Measurements from ENCODE around the gene FRMPD1.

Gene FRMPD1

DNA sequence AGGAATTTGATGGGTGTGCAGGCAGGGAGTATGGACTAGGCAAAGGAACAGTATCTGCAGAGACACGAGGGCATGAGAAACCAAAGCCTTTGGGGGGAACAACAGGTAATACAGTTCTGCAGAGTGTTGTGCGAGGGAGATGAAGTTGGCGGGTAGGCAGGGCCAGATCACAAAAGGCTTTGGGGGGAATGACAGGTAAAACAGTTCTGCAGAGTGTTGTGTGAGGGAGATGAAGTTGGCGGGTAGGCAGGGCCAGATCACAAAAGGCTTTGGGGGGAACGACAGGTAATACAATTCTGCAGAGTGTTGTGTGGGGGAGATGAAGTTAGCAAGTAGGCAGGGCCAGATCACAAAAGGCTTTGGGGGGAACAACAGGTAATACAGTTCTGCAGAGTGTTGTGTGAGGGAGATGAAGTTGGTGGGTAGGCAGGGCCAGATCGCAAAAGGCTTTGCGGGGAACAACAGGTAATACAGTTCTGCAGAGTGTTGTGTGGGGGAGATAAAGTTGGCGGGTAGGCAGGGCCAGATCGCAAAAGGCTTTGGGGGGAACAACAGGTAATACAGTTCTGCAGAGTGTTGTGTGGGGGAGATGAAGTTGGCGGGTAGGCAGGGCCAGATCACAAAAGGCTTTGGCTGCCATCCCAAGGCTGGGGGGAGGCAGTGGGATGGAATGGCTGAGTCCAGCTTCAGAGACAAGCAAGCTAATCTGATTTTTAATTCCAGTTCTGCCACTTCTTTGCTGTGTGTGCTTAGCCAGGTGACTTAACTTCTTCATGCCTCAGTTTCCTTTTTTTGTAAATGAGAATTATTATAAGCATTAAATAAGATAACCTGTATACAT lies 33.0 kb downstream of the FRMPD1 start:
- no peak for DNase-seq

DNA sequence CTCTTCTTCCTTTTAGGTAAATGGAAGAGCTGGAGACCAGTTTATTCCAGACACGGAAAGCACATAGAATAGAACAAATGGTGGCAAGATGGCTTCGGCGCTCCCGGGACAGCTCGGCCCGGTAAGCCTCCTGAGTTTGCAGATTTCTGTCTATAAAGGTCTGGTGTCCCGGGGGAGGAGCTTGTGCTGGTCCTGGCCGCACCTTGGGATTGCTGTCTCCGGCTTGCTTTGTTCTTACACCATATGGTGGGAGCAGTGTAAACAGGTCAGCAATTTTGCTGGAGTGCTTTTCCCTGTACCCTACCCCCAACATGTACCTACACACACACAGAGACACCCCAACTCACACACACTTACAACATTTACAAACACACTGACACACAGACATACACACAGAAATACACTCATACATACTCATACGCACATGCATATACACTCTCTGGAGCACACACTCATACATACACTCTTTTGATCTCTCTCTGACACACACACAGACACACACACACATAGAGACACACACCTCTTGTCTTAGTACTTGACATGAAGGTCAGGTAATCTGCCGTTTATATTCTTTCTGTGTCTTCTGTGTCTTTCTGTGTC lies 42.0 kb downstream of the FRMPD1 start:
- no peak for DNase-seq

DNA sequence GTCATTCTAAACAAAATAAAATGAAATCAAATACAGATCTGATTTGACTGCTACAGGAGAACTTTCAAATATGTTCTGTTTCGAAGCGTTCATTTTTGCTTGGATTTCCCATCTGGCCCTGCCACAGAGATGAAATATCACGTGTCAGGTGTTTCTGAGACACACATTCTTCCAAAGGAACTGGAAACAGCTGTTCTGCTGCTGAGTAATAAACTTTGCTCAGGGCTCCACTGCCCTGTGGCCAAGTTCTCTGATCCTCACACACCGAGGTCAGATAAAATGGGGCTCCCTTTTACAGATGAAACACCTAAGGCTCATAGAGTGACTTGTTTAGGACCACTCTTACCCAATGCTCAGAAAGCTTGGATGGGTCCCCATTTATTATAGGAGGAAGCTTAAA lies 42.5 kb downstream of the FRMPD1 start:
- no peak for DNase-seq

DNA sequence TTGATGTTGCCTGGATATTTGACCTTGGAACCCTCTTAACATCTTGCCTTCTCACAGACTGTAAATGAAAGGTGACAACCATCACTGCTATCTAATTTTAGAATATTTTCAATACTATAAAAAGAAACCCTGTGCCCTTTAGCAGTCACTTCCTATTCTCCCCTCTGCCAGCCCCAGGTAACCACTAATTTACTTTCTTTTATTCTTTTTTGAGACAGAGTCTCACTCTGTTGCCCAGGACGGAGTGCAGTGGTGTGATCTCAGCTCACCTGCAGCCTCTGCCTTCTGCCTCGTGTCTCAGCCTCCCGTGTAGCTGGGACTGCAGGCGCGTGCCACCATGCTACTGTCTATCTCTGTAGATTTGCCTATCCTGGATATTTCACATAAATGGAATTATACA lies 43.6 kb downstream of the FRMPD1 start:
- DNase-seq, result no peak

DNA sequence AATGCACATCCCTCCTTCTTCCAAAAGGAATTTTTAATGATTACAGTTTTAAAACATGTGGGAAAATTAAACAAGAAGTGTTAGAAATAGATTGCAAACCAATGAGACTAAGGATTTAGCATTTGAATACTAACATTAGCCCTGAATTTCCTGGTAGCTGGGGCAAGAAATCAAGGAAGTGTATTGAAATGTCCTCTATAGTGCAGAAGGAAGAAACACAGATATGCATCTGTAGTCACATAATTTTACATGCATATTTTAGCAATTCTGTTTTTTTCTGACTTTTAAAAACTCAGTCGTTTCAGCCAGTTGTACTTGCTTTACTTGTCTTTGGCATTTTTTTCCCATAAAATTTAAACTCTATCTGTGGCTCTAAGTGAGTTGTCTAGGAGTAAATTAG lies 45.8 kb downstream of the FRMPD1 start:
- no peak for DNase-seq

DNA sequence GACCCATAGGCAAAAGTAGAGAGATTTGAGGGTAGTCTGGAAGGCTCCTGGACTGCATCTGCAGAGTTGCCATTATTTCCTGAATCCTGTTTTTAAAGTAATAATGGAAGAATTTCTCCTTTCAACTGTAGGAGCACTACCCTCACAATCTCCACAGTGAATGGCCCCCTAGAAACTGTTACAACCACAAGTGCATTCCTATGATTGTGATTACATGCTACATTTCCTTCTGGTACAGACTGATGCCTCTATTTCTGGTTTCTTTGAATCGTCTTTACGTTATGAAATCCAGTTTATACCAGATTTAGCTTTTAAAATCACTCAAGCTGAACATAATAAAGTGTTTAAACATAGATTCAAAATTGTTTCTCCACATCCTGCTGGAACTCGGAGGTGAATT lies 49.4 kb downstream of the FRMPD1 start:
- no peak for DNase-seq

DNA sequence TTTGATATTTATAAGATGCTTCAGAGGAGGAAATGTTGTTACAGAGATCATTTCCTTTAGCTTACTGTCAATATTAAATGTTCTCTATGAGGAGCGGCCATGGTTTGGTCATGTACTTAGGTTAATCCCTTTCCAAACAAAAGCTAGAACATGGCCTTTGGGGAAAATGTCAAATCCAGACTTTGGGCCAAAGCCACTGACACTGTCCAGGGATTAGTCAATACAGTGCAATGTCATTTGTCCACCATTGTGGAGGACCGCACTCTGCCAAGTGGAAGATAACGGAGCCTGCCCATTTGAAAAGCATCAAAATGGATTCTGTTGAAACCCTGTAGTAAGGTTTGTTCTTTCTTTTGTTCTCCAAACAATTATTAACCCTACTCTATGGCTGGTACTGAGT lies 50.1 kb downstream of the FRMPD1 start:
- no peak for DNase-seq

DNA sequence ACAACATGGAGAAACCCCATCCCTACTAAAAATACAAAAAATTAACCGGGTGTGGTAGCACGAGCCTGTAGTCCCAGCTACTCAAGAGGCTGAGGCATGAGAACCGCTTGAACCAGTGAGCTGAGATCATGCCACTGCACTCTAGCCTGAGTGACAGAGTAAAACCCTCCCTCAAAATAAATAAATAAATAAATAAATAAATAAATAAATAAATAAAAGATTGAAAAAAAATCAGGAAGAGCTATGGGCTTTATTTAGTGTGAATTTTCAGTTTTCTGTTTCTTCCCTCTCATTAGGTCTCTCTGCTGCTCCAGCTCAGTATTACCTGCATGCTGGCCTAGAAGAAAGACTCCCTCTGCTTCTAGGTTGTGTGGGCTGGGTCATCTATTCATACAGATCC lies 55.0 kb downstream of the FRMPD1 start:
- no peak for DNase-seq

DNA sequence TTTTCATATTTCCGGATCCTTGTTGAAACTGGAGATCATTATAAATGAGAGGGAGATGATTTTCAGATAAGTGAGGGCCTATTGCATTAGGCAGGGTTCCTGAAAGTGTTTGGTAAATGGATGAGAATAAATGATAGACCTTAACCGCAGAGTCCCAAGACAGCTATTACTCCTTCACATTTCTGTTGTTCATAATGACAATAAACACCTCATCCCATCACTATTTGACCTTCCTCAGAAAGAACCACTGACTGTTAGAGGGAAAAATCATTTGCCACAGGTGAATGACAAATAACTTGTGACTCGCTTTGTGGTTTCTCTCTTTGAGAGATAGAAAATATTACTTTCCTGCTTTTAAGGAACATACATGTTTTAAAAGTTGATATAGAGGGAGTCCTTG lies 55.5 kb downstream of the FRMPD1 start:
- no peak for DNase-seq

DNA sequence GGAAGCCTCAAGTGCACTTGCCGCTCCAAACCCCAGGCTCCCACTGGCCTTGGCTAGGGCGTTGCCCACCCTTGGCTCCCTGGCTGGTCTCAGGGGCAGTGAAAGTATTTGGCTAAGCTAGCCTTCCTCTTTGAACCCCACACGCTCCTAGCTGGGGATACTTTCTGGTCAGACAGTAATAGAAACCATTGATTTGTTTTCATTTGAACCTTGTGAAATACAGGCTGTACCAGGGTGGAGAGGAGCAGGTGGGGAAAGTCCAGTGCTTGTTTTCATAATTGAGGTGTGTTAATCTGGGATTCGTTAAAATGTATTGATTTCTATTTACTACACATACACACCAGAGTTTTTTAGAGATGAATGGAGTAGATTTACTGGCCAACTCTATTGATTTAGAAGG lies 57.0 kb downstream of the FRMPD1 start:
- no peak for DNase-seq

DNA sequence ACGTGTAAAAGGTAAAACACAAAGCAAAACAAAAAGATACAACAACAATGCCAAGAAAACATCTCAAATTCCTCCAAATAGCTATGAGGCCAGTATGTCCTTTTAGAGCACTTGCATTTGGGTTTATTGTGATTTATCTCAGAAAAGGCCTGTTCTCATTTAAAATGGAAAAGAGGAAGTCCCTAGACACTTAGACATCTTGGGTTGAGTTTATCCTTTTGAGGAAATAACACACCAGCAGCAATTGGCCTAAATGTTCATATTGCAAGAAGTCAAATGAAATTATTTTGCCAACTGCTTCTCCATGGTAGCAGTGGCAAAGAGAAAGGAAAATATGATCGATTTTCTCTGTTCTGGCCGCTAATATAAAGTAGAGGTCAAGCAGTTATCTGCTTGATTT lies 59.3 kb downstream of the FRMPD1 start:
- DNase-seq, result no peak

DNA sequence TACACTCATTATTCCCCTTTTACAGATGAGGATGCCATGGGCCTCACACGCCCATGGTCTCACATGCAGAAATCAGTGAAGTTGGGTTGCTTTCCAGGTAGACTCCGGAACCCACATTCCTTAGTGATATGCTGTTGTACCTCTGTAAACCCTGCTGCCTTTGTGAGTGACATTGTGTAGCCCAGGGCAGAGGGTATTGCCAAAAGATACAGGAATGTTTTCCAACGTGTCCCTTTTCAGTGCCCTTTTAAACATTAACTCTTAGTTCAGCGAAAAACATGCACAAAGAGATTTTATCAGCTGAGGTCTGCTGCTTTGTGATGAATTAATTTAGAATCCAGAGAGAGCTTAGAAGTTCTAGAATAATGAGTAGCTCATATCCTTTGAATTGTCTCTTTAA lies 64.5 kb downstream of the FRMPD1 start:
- DNase-seq, result no peak

DNA sequence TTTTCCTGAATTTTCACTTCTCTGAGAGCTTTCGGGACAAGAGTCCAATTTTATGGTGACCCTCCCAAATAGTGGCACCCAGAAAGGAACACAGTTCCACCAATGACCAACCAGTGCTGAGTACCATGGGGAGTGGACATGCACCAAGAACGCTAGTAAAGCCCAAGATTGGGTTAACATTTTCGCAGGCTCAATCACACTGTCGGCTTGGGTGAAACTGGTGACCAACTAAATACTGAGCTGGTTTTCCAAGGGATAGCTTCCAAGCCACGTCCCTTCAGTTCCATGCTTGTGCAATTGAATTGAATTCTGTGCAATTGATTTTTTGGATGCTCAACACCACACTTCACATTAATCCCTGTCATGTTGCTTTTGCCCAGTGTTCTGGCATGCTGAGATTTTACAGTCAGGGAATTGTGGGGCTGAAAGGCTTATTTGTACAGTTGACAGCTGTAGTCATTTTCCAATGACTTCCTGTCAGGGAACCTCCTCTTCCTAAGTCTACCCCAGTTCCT lies 65.3 kb downstream of the FRMPD1 start:
- no peak for DNase-seq

DNA sequence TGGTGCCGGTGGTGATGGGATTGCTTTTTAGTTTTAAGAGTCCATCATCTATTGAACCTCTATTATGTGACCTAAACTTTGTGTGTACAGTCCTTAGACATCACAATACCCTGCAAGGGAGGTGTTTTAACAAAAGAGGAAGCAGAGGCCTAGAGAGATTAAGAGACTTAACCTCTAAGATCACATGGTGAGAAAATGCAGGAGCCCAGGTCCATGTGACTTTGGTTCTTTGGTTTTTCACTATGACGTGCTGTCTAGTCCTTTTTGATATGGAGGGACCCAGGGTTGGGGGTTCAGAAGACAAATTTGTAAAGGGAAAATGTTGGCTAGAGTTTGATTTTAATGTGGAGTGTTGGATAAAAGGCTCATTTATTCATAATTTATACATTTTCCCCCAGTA lies 68.8 kb downstream of the FRMPD1 start:
- DNase-seq, result no peak

DNA sequence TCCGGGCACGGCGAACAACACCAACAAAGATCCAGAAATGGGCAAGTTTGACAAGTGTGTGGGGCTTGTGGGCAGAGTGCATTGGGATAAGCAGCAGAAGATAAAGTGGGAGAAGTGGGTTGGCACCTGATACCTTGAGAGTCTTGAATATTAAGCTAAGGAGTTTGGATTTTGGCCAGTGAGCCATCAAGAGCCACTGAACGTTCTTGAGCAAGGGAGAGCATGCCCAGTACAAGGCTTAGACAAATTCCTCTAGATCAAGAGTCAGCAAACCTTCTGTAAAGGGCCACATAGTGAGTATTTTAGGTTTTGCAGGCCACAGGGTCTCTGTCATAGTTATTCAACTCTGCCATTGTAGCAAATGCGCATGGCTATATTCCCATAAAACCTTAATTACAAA lies 76.3 kb downstream of the FRMPD1 start:
- DNase-seq, result no peak

DNA sequence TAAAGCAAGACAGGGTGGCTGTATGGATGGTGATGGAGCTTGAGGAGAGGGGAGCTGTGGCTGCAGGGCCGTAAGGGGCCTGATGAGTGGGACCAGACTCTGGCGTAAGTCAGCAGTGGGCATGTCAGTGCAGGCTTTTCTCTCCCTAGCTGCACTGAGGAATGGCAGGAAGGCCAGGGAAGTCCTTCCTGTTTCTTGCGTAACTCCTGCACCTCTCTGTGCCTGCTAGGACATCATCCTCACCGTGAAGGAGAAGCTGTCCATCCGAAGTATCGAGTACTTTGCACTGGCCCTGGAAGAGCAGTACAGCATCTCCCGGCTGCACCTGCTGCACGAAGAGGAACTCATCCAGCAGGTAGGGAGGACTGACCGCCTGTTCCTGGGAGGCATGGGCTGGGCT lies 78.7 kb downstream of the FRMPD1 start:
- DNase-seq, result no peak

DNA sequence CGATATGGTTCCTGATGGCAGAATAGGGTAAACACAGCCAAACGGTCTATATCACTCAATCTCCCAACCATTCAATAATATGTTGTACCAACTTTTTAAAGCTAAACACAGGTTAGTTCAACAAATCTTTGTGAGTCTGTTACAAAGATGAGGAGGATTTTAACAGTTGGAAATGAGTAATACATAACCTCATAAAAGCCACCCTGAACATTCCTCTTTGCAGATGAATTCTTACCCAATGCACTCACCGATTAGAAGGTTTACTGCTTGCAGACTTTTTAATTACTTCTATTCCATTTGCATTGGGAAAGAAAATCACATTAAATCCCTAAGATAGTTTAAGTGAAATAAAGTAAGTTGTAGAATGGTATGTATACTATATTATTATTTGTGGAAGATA lies 79.5 kb downstream of the FRMPD1 start:
- DNase-seq, result no peak

DNA sequence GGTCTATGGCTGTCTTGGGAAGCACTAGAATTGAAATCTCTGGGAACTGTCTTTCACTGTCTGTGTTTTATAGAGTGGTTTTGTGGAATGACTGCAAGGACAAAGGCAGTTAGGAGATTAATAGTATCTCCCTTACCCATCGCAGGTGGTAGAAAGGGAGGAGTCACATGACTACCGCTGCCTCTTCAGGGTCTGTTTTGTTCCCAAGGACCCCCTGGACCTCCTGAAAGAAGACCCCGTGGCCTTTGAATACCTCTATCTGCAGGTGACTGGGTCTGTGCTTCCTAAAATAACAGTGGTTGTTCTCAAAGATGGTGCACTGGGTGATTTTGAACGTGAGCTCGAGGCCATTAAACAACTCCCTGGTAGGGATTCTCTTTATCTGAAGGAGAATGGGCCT lies 80.1 kb downstream of the FRMPD1 start:
- no peak for DNase-seq

DNA sequence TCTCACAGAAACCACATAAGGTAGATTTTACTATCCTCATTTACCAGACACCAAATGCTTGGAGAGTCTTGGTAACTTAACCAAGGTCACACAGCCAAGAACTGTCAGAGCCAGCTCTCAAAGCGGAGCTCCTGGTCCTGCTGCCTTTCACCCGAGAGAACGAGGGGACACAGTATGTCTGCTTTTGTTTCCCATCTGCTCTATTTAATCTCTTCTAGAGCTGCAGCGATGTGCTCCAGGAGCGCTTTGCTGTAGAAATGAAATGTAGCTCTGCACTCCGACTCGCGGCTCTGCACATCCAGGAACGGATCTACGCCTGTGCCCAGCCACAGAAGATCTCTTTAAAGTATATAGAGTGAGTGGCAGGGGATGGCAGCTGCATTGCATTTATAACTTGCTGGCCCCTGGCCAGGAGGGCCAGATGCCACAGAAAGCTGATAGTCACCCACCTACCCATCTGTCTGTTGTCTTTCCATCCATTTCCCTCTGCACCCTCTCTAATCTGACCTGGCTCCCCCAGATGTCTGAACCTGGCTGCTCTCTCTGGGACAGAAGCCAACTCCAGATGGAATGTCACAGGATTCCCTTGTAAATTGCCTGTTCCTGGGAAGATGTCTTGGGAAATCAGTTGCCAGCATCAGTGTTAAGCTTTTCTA lies 81.5 kb downstream of the FRMPD1 start:
- no peak for DNase-seq

DNA sequence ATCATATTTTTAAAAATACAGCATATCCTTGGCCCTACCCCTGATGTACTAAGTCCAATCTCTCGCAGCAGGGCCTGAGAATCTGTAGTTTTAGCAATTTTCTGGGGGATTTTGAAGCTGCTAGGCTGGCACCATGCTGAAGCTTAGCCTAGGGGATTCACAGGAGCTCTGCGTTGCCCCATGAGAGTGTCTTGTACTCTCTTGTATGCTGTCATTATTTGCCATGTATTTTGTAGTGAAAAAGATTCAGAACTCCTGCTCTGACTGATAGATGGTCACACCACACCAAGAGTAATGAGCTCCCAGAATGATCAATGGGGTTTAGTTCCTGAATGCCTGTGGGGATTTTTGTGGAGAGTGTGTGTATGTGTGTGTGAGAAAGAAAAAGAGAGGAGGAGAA lies 82.2 kb downstream of the FRMPD1 start:
- no peak for DNase-seq

DNA sequence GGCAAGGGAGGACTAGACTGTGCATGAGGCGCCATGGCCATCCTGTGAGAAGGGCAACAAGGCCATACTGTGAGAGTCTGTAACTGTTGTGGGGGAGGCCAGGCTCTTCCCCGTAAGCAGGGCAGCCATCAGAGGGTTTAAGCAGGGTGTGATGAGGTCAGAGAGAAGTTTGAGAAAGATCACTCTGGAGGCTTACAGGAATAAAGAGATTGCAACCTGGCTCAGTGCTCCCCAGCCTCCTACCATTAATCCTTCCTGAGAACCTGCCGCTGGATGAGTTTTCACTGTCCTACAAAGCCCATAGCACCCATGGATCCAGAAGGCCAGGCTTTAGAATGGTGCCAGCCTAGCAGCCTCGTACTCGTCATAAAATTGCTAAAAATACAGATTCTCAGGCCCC lies 88.5 kb downstream of the FRMPD1 start:
- no peak for DNase-seq

DNA sequence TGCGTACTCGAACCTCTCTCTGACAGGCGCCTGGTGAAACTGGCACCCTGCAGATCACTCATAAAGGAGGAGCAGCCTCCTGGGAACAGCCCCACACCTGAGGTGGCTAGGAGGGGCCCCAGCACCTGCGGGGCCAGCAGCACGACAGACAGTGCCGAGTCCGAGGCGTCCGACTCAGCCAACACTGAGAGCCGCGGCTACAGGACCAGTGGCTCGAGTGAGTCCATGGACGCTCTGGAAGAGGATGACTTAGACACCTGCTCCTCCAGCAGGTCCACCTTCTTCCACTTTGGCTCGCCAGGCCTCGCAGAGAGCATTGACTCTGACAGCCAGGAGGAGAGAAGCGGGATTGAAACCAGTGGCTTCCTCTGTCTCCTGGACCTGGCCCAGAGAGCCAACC lies 89.4 kb downstream of the FRMPD1 start:
- no peak for DNase-seq

DNA sequence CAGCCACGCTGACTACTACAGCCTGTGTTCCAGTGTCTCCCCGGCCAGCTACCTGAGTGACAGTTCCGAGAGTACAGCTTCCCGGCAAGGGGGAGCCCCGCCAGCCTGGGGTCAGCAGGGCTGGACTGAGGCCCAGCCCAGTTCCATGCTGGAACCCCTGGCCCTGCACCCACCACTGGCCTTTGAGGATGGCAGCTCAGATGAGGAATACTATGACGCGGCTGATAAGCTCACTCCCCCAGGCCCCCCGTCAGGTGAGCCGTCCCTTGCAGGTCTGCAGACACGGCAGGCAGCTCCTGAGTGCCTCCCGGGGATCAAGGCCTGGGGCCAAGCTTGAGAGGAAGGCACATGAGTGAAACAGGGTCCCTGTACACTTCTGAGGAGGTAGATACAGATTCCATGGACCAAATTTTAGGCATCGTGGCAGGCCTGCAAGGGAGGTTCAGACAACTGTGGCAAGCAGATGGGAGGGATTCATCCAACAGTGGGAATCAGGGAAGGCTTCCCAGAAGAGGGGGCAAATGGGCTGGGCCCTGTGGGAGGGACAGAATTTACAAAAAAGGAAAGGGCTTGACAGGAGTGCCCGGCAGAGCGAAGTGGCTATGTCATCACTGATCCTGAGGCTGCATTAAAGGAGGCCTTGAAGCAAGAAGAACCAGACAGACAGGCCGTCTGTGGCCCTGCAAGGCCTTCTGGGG lies 90.0 kb downstream of the FRMPD1 start:
- no peak for DNase-seq

DNA sequence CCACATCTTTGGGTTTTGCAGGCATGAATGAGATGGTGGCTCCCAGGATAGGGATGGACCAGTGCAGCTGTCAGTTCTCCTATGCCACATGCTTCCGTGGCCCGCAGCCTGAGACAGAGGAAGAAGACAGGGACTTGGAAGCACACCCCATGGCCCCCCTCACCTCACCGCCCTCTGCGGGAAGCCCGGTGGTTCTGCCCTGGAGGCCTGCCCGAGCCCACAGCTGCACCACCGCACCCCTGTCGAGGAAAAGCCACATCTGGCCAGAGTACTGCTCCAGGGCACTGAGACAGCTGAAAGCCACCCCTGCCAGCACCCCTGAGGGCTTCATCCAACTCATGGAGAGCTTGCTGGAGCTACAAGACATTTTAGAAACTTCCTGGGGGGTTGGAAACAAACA lies 95.2 kb downstream of the FRMPD1 start:
- DNase-seq, result no peak
